ENCODE measurements around the gene MRPL18. TPM values are rescaled to one million over a fixed set of nuclear protein-coding genes. Genes with fewer than 3 reads are reported as not detected.

MRPL18 gene
- total and polyA plus RNA-seq, 2 donors (not counting 3 experiments of a cell fraction or from before 2014, with no cell fraction given), result 55.4 to 70.7 TPM

DNA sequence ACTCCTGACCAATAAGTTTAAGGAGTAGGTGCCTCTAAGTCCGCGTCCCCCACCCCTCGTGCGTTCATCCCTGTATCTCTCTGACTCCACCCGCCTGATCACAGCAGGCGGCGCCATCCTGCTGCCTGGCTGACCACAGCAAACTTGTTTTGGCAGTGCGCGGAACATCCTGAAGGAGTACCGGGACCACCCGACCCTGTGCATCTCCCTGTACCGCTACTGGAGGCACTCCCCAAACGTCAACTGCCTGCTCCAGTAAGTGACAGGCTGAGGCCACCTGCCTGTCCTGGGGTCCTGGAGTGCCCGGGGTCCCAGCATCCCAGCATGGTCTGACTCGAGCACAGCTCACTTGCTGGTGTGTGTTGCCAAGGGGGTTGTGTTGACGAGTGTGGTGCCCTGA is 28.8 kb downstream of the MRPL18 start:
- CTCF ChIA-PET, result no interaction called here
- no peak for FAIRE-seq

More for the DNA sequence above, 28.8 kb downstream of the MRPL18 start:
- no peak overlapping the region for H2AFZ ChIP-seq (ENCODE audit: low read depth, low read length)
- TF ChIP-seq EZH2 (IDR thresholded peaks at IDR 0.05; ENCODE audit: borderline replicate concordance, low read depth, low read length, severe bottlenecking), result no peak
- no peak for TF ChIP-seq MYC (IDR thresholded peaks at IDR 0.05; ENCODE audit: low read depth, low read length)
- TF ChIP-seq GATA2 (IDR thresholded peaks at IDR 0.05; ENCODE audit: insufficient read depth, insufficient read length, low read depth, low read length), result no peak
- TF ChIP-seq FOS (IDR thresholded peaks at IDR 0.05; ENCODE audit: borderline replicate concordance, insufficient read depth, low read length), result no peak
- TF ChIP-seq, protein P1, sequence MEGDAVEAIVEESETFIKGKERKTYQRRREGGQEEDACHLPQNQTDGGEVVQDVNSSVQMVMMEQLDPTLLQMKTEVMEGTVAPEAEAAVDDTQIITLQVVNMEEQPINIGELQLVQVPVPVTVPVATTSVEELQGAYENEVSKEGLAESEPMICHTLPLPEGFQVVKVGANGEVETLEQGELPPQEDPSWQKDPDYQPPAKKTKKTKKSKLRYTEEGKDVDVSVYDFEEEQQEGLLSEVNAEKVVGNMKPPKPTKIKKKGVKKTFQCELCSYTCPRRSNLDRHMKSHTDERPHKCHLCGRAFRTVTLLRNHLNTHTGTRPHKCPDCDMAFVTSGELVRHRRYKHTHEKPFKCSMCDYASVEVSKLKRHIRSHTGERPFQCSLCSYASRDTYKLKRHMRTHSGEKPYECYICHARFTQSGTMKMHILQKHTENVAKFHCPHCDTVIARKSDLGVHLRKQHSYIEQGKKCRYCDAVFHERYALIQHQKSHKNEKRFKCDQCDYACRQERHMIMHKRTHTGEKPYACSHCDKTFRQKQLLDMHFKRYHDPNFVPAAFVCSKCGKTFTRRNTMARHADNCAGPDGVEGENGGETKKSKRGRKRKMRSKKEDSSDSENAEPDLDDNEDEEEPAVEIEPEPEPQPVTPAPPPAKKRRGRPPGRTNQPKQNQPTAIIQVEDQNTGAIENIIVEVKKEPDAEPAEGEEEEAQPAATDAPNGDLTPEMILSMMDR (IDR thresholded peaks at IDR 0.05; ENCODE audit: extremely low read depth in 1 of 2, insufficient read depth in 1 of 2, low read depth in 1 of 2, low read length in 2 of 2), result no peak
- no peak for TF ChIP-seq JUN (IDR thresholded peaks at IDR 0.05; ENCODE audit: borderline replicate concordance, insufficient read depth, insufficient read length, low read depth)
- TF ChIP-seq POLR2AphosphoS5 (IDR thresholded peaks at IDR 0.05; ENCODE audit: insufficient read depth, low read depth, low read length), result no peak
- no peak for TF ChIP-seq POLR2A (IDR thresholded peaks at IDR 0.05; ENCODE audit: low read depth, low read length)
- TF ChIP-seq, protein P2, sequence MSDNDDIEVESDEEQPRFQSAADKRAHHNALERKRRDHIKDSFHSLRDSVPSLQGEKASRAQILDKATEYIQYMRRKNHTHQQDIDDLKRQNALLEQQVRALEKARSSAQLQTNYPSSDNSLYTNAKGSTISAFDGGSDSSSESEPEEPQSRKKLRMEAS (IDR thresholded peaks at IDR 0.05; ENCODE audit: insufficient read depth, insufficient read length), result no peak
- no peak overlapping the region for H3K27ac ChIP-seq (ENCODE audit: insufficient read depth, low read depth, low read length)
- DNase-seq (ENCODE audit: low read depth, low spot score), result no peak
- peaks cover 0 to 2% of the 10 kb centered on the region in 2 experiments for H3K27me3 ChIP-seq (ENCODE audit: control insufficient read depth in 2 of 2, insufficient read depth in 2 of 2, low read length in 2 of 2)
- intact Hi-C loops (cut with micrococcal nuclease), result no loop called here
- POLR2A ChIA-PET, result no interaction called here
- no peaks in the 10 kb centered on the region for H3K9me3 ChIP-seq (replicated peaks; ENCODE audit: control insufficient read depth, insufficient read depth, low read length)
- H3K36me3 ChIP-seq (ENCODE audit: control insufficient read depth in 2 of 2, extremely low read depth in 1 of 2, insufficient read depth in 2 of 2, low read length in 2 of 2), result no peaks in the 10 kb centered on the region
- no peaks in the 10 kb centered on the region for H3K79me2 ChIP-seq (ENCODE audit: control insufficient read depth, insufficient read depth, low read length)
- no peaks in the 10 kb centered on the region for H4K20me1 ChIP-seq (replicated peaks; ENCODE audit: control insufficient read depth, extremely low read depth, insufficient read depth, low read length)
- H3K4me3 ChIP-seq (replicated peaks in 1 of 3; ENCODE audit: insufficient read depth in 1 of 3, low read depth in 1 of 3, low read length in 3 of 3), result no peak overlapping the region
- no peak overlapping the region for H3K4me2 ChIP-seq (ENCODE audit: insufficient read depth, low read length)
- H3K9ac ChIP-seq (replicated peaks; ENCODE audit: extremely low read depth, insufficient read depth, low read length), result no peak overlapping the region
- H3K4me1 ChIP-seq (ENCODE audit: control insufficient read depth, extremely low read depth, insufficient read depth, low read length), result no peaks in the 10 kb centered on the region
- no peaks in the 10 kb centered on the region for H3K9me1 ChIP-seq (replicated peaks; ENCODE audit: control insufficient read depth, extremely low read depth, insufficient read depth, low read length)
- no TSS peak for BruUV-seq (replicated peaks)
- dilution Hi-C loops (cut with MboI; ENCODE audit: extremely low pct_ligation_motif_present, low sequenced_read_pairs), result no loop called here

All from endothelial cell of umbilical vein (primary cell).